PC-3 (cell line): ENCODE results near the gene NOS1. TPM values are rescaled to one million over a fixed set of nuclear protein-coding genes. Genes with fewer than 3 reads are reported as not detected.

Source experiments
- ATAC-seq: fragments of 200-7000 bp; cut with Tn5 transposase; 2 replicates; pipeline ENCODE4 v1.9.1; 2020; ENCODE audit warnings: mild to moderate bottlenecking, moderate library complexity
- BruUV-seq: library from RNA; stranded (reverse); fragments of 400-500 nt; replicated peaks from 2 replicates; lab custom pipeline; 2021; lab: Mats Ljungman, UMichigan
- CTCF ChIA-PET: fragments of 300-600 bp; sonication (Branson Sonifier 250); formaldehyde crosslinking; loops from one replicate; lab custom pipeline; 2022; ENCODE audit warnings: antibody characterized with exemption; lab: Charles Lee
- POLR2A ChIA-PET: fragments of 300-600 bp; sonication (Branson Sonifier 250); formaldehyde crosslinking; loops from one replicate; lab custom pipeline; 2022; ENCODE audit warnings: antibody characterized with exemption; ENCODE audit not compliant: unreplicated experiment; lab: Charles Lee
- DNase-seq: peaks from one replicate; pipeline ENCODE4 v3.0.0-alpha.2; 2015
- H2AFZ ChIP-seq: fragments of 300-600 bp; sonication (generic); 2 replicates; pipeline ENCODE4 v1.6.0; 2016; ENCODE audit warnings: antibody characterized with exemption, low read length
- H3F3A ChIP-seq: fragments of 300-600 bp; sonication (generic); one replicate; pipeline ENCODE4 v1.6.0; 2017; ENCODE audit warnings: antibody characterized with exemption, low read length, control low read depth, mild to moderate bottlenecking; ENCODE audit not compliant: unreplicated experiment
- H3K27ac ChIP-seq: fragments of 300-600 bp; sonication (generic); 2 replicates; pipeline ENCODE4 v1.5.1; 2016; ENCODE audit warnings: mild to moderate bottlenecking, low read length
- H3K27me3 ChIP-seq: fragments of 300-600 bp; sonication (generic); 2 replicates; pipeline ENCODE4 v1.6.1; 2016; ENCODE audit warnings: low read length, mixed read lengths
- H3K36me3 ChIP-seq: fragments of 300-600 bp; sonication (generic); 2 replicates; pipeline ENCODE4 v1.6.1; 2016; ENCODE audit warnings: low read depth, mixed run types, low read length, mixed read lengths
- H3K4me1 ChIP-seq: fragments of 300-600 bp; sonication (generic); 2 replicates; pipeline ENCODE4 v1.5.1; 2016; ENCODE audit warnings: low read length; ENCODE audit not compliant: insufficient read depth
- H3K4me2 ChIP-seq: fragments of 300-600 bp; sonication (generic); 2 replicates; pipeline ENCODE4 v1.6.0; 2016; ENCODE audit warnings: low read length
- H3K4me3 ChIP-seq: fragments of 300-600 bp; sonication (generic); 2 replicates; pipeline ENCODE4 v1.5.1; 2016; ENCODE audit warnings: mild to moderate bottlenecking, low read length, mixed read lengths
- H3K79me2 ChIP-seq: fragments of 300-600 bp; sonication (generic); 2 replicates; pipeline ENCODE4 v1.6.1; 2017; ENCODE audit warnings: low read length, mixed read lengths
- H3K9ac ChIP-seq: fragments of 300-600 bp; sonication (generic); 2 replicates; pipeline ENCODE4 v1.6.0; 2016; ENCODE audit warnings: mild to moderate bottlenecking, low read length
- H3K9me2 ChIP-seq: fragments of 300-600 bp; sonication (generic); replicated peaks from 2 replicates; pipeline ENCODE4 v1.6.1; 2016; ENCODE audit warnings: mixed run types, low read length, mixed read lengths
- H3K9me3 ChIP-seq: fragments of 300-600 bp; sonication (generic); 2 replicates; pipeline ENCODE4 v1.6.1; 2016; ENCODE audit warnings: low read length, mixed read lengths
- H4K20me1 ChIP-seq: fragments of 300-600 bp; sonication (generic); 2 replicates; pipeline ENCODE4 v1.6.1; 2016; ENCODE audit warnings: low read length, mixed read lengths
- CTCF ChIP-seq: fragments of 300-600 bp; sonication (generic); conservative IDR thresholded peaks from 2 replicates; pipeline ENCODE4 v1.5.1; 2017; ENCODE audit warnings: antibody characterized with exemption, low read depth, mild to moderate bottlenecking, low read length
- EZH2 ChIP-seq: fragments of 300-600 bp; sonication (generic); IDR thresholded peaks from one replicate; pipeline ENCODE4 v1.6.1; 2017; ENCODE audit warnings: antibody characterized with exemption, mild to moderate bottlenecking, low read length; ENCODE audit not compliant: unreplicated experiment
- EZH2phosphoT487 ChIP-seq: fragments of 300-600 bp; sonication (generic); IDR thresholded peaks from 2 replicates; pipeline ENCODE4 v1.6.1; 2018; ENCODE audit warnings: mild to moderate bottlenecking, antibody characterized with exemption, low read length, borderline replicate concordance
- intact Hi-C: fragments of 100-400 bp; cut with micrococcal nuclease; formaldehyde crosslinking; loops from 2 replicates; pipeline ENCODE4 v1.9.0; 2023
- total RNA-seq: library from RNA; depleted of rRNA; stranded (reverse); fragments of >200 nt; gene quantifications from 2 replicates; pipeline ENCODE4 v1.2.3, GENCODE V29; 2014

Gene NOS1
- total RNA-seq, 1 experiment from 2014 or later = 0.11 TPM

GRCh38 chr12:117365049-117365616 is 3.7 kb upstream of the NOS1 start:
- CTCF ChIA-PET = interaction anchor here (0.6 to 2.3 kb wide), 2 partner anchors 10 to 472 kb away, joined by 4 to 30 read pairs; no protein-coding TSS in a partner anchor

GRCh38 chr12:117363953-117364486 is 2.6 kb upstream of the NOS1 start:
- ChIA-PET CTCF (no interaction called here), POLR2A (no interaction called here)
- H3K27me3 ChIP-seq = peaks cover 54% of the 10 kb centered on the region
- H3K9ac ChIP-seq = no peak overlapping the region
- H3K36me3 ChIP-seq = no peaks in the 10 kb centered on the region
- H3K4me3 ChIP-seq = no peak overlapping the region
- no peaks in the 10 kb centered on the region for H3F3A ChIP-seq
- DNase-seq = peak; percentile 63
- H3K9me3 ChIP-seq = no peaks in the 10 kb centered on the region
- intact Hi-C loops = loop anchor here (1.0 kb wide), 2 partner anchors 128 to 152 kb away; no protein-coding TSS in a partner anchor
- no peak for TF ChIP-seq EZH2
- peak; percentile 65 for TF ChIP-seq CTCF
- H2AFZ ChIP-seq = no peak overlapping the region
- H3K9me2 ChIP-seq = no peaks in the 10 kb centered on the region
- no TSS peak for BruUV-seq
- H3K27ac ChIP-seq = no peak overlapping the region
- no peaks in the 10 kb centered on the region for H4K20me1 ChIP-seq
- H3K79me2 ChIP-seq = no peaks in the 10 kb centered on the region
- no peaks in the 10 kb centered on the region for H3K4me1 ChIP-seq
- ATAC-seq = peak; percentile 72
- no peak overlapping the region for H3K4me2 ChIP-seq

More at GRCh38 chr12:117365049-117365616, 3.7 kb upstream of the NOS1 start:
- Histone ChIP-seq H3K79me2 (no peaks in the 10 kb centered on the region), H3K36me3 (no peaks in the 10 kb centered on the region), H3K9ac (no peak overlapping the region), H3K9me3 (no peaks in the 10 kb centered on the region), H3K9me2 (no peaks in the 10 kb centered on the region), H4K20me1 (no peaks in the 10 kb centered on the region), H3F3A (no peaks in the 10 kb centered on the region), H3K4me1 (no peaks in the 10 kb centered on the region), H3K27ac (no peak overlapping the region), H2AFZ (no peak overlapping the region), H3K4me2 (no peak overlapping the region), H3K27me3 (peaks cover 51% of the 10 kb centered on the region), H3K4me3 (no peak overlapping the region)
- ATAC-seq (no peak), DNase-seq (no peak)
- intact Hi-C loops = loop anchor here (5.0 kb wide), 2 partner anchors 122 to 322 kb away; no protein-coding TSS in a partner anchor
- no TSS peak for BruUV-seq
- POLR2A ChIA-PET = no interaction called here
- no peak for TF ChIP-seq EZH2
- no peak for TF ChIP-seq EZH2phosphoT487
- TF ChIP-seq CTCF = no peak

GRCh38 chr12:117363056-117363662 is 1.7 kb upstream of the NOS1 start:
- Histone ChIP-seq H2AFZ (no peak overlapping the region), H3F3A (no peaks in the 10 kb centered on the region), H4K20me1 (no peaks in the 10 kb centered on the region), H3K79me2 (no peaks in the 10 kb centered on the region), H3K4me1 (no peaks in the 10 kb centered on the region), H3K9ac (no peak overlapping the region), H3K9me2 (no peaks in the 10 kb centered on the region), H3K36me3 (no peaks in the 10 kb centered on the region), H3K27ac (no peak overlapping the region), H3K4me2 (no peak overlapping the region), H3K9me3 (no peaks in the 10 kb centered on the region), H3K27me3 (peaks cover 60% of the 10 kb centered on the region), H3K4me3 (no peak overlapping the region)
- BruUV-seq = no TSS peak
- no peak for ATAC-seq
- DNase-seq = no peak
- ChIA-PET POLR2A (no interaction called here), CTCF (interaction anchor here (0.7 kb wide), 1 partner anchor 127 kb away, joined by 3 read pairs; no protein-coding TSS in a partner anchor)
- TF ChIP-seq EZH2 = no peak
- TF ChIP-seq CTCF = no peak
- no peak for TF ChIP-seq EZH2phosphoT487
- intact Hi-C loops = no loop called here
